Non-pigmented ciliary epithelial cell (primary cell): Measurements from ENCODE around the gene HAS3.

Source experiments
- DNase-seq: peaks from one replicate; pipeline ENCODE4 v3.0.0-alpha.2; 2010; ENCODE audit warnings: low read depth

The HAS3 gene

DNA sequence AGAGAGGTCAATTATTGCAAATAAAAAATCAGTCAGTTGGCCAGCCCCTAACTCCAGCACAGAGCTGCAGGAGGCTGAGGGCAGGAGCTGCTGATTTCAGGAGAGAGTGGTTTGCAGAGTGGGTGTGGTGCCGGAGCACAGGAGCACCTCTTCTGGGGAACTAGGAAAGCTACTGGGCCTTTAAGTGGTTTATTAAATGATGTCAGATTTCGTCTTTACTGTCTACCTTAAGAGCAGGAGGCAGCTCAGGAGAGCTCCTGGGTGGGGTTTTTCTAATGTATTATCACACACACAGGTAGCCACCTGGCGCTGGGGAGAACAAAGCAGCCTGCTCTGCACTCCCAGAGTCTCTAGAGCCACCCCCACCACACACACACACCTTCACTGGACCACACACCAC, 11.5 kb upstream of the HAS3 start:
- no peak for DNase-seq

- DNase-seq: no peak
Observed at GRCh38 chr16:69094501-69094900, 11.0 kb upstream of the HAS3 start.

- DNase-seq: no peak
Observed at GRCh38 chr16:69095193-69095592, 10.3 kb upstream of the HAS3 start.

DNA sequence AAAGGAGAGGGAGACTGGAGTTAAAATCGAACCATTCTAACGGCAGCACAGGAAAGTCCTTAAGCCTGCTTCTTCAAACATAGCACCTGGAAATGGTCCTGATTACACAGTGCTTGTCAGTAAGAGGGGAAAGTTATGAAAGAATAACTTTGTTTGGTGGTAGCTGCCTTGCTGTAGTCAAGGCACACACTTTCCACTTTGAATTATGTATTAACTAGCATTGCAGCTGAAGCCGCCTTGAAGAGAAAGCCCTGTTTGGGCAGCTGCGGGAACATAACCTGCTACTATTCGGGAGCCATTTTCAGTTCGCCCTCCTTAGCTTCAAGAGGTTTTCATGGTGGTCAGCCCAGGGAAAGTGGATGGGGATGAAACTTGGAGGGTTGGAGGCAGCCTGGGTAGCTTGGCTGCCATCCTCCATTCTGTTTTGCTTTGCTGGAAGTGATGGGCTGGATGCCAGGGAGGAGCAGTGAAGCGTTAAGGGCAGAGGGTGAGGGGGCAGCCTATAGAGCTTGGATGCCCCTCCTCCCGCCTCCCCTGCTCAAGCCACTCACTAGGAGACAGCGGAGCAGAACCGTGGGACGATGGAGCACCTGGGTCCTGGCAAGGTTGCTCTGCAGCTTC, 5.3 kb upstream of the HAS3 start:
- no peak for DNase-seq

- no peak for DNase-seq
Observed at GRCh38 chr16:69106491-69107315, 1.2 kb downstream of the HAS3 start.

- DNase-seq: no peak
Observed at GRCh38 chr16:69107316-69107962, 2.0 kb downstream of the HAS3 start.

DNA sequence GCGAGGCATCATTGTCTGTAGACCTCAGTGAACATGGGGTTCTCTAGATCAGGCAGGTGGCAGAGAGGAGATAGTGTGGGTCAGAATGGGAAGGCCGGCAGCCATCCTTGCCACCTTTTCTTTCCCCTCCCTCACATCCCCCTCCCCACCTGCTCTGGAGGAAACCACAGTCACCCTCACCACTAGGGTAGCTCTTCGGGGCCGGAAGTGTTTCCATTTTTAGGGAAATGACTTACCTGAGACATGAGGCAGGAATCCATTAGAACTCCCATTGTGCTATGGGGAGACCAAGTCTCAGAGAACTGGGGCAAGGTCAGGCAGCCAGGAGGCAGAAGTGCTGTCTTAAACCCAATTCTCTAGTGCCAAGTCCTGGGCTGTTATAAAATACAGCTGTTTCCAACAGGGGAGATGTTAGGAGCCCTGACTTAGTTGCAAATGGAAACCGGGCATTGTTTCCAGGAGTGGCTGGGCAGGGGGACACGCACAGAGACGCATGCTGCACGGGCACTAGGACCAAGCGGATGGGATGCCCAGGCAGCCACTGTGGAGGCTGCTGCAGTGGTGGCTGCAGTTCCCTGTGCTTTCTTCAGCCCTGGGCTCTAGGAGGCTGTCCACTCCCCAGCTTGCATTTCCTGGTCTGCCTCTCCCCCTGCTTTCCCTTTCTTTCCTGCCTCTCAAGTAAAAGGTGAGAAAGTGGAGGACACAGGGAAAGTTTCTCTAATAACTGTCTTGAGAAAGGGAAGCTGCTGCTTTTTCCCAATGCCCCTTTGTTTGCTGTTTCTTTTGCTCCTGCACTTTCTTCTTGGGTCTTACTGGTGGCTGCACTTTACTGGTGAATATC, 2.8 kb downstream of the HAS3 start:
- DNase-seq: no peak

- no peak for DNase-seq
Observed at GRCh38 chr16:69108905-69109252, 3.4 kb downstream of the HAS3 start.

DNA sequence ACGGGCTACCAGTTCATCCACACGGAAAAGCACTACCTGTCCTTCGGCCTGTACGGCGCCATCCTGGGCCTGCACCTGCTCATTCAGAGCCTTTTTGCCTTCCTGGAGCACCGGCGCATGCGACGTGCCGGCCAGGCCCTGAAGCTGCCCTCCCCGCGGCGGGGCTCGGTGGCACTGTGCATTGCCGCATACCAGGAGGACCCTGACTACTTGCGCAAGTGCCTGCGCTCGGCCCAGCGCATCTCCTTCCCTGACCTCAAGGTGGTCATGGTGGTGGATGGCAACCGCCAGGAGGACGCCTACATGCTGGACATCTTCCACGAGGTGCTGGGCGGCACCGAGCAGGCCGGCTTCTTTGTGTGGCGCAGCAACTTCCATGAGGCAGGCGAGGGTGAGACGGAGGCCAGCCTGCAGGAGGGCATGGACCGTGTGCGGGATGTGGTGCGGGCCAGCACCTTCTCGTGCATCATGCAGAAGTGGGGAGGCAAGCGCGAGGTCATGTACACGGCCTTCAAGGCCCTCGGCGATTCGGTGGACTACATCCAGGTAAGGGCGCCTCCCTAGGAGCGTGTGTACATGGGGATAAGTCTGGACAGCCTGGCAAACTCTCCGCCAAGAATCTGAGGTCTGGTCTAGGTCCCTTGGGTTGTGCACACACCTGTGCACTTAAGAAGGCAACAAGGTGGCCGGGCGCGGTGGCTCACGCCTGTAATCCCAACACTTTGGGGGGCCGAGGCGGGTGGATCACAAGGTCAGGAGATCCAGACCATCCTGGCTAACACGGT, 4.2 kb downstream of the HAS3 start:
- no peak for DNase-seq

- DNase-seq: no peak
Observed at GRCh38 chr16:69110406-69110805, 5.0 kb downstream of the HAS3 start.

- no peak for DNase-seq
Observed at GRCh38 chr16:69111216-69111875, 5.9 kb downstream of the HAS3 start.

- DNase-seq: no peak
Observed at GRCh38 chr16:69111876-69112230, 6.4 kb downstream of the HAS3 start.

GRCh38 chr16:69112285-69113129, 7.1 kb downstream of the HAS3 start:
- DNase-seq: no peak

GRCh38 chr16:69113216-69113615, 7.8 kb downstream of the HAS3 start:
- no peak for DNase-seq

GRCh38 chr16:69114346-69114975, 9.0 kb downstream of the HAS3 start:
- DNase-seq: no peak

- DNase-seq: no peak
Observed at GRCh38 chr16:69114976-69115355, 9.5 kb downstream of the HAS3 start.

DNA sequence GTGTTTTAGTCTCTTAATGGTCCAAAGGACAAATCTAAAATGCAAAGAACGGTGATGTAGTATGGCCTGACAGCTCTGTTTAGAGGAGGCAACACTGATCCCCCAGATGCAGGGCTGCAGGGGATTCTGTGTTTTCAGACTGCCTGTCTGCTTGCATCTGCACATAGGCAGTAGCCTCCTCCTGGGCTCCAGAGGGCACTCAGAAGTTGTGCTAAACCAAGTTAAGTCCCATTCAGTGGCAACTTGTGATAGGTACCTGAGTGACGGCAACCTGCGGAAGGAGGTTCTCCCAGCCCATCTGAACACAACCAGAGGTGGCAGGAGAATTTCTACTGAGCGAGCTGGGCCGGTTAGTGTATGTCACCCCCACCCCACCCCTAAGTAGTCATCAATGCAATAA, 9.9 kb downstream of the HAS3 start:
- DNase-seq: no peak

GRCh38 chr16:69115837-69116236, 10.4 kb downstream of the HAS3 start:
- DNase-seq: no peak

DNA sequence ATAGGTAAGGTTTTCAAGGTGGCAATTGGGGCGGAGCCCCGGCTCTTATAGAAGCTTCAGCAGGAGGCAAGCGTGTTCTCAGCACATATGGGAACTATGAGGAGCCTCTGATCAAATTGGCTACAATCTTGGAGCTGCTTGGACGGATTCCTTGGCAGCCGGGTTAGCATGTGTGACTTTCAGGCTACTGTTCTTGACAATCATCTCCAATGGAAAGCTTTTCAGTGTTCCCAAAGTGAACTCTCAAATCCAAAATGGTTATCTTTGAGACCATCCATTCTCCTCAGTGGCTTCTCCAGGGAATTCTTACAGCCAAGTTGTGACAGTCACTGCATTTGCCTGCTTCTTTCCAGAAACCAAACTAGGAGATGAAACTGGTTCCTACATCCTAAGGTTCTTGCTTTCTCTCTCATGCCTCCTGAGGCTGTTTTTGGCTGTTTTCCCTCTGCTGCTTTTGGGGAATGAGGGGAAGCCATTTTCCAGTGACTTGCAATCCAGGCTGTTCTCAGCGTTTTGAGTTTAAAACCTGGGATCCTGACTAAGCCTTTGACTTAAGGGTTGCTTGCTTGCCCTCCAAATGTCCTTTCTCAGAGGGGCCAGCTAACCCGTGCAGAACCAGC, 10.9 kb downstream of the HAS3 start:
- DNase-seq: no peak
